IPS-11a (cell line): Measurements from ENCODE around the gene OTULINL.

ENCODE experiments used
- H3K4me3 ChIP-seq: one replicate; pipeline ENCODE4 v1.5.1; 2013; ENCODE audit warnings: low read depth, low read length, control low read depth

Gene OTULINL

GRCh38 chr5:14599476-14600127 lies 18.0 kb downstream of the OTULINL start:
- no peak overlapping the region for H3K4me3 ChIP-seq

GRCh38 chr5:14600846-14601245 lies 19.3 kb downstream of the OTULINL start:
- no peak overlapping the region for H3K4me3 ChIP-seq

GRCh38 chr5:14603141-14603540 lies 21.5 kb downstream of the OTULINL start:
- no peak overlapping the region for H3K4me3 ChIP-seq

GRCh38 chr5:14607104-14607503 lies 25.5 kb downstream of the OTULINL start:
- H3K4me3 ChIP-seq = no peak overlapping the region

GRCh38 chr5:14608169-14608568 lies 26.6 kb downstream of the OTULINL start:
- no peak overlapping the region for H3K4me3 ChIP-seq

DNA sequence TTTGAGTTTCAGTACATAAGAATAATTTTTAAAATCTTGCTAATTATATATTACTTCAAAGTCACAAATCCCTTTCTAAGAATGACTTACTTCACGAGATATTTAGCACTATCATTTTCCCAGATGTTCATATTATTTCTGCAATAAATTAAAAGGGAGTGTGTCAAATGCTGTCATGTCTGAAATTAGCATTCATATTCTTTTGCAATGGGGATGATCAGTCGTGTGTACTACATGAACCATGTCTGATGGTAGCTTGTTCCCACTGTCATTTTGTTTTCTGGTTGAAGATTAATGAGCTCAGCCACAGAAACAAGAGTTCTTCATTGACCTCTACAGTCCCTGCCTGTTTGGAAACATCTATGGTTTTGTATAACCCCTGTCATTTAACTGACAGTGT lies 30.1 kb downstream of the OTULINL start:
- H3K4me3 ChIP-seq = no peak overlapping the region

GRCh38 chr5:14614490-14614889 lies 32.9 kb downstream of the OTULINL start:
- H3K4me3 ChIP-seq = no peak overlapping the region

DNA sequence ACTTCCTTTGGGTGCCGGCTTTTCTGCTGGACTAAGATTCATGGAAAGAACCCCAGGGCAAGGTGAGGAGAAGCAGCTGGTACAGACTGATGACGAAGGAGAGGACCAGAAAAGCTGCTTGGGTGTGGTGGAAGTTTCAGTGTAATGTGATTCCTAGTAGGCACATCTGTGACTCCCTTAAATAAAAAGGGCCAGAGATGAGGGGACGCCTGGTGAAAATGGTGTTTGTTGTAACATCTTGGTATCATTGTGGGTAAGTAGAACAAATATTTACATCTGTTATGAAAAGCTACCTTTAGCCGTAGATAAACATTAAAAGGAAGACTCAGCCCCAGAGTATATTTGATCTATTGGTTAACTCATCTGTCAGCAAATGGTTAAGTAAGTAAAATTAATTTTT lies 33.8 kb downstream of the OTULINL start:
- H3K4me3 ChIP-seq = no peak overlapping the region

DNA sequence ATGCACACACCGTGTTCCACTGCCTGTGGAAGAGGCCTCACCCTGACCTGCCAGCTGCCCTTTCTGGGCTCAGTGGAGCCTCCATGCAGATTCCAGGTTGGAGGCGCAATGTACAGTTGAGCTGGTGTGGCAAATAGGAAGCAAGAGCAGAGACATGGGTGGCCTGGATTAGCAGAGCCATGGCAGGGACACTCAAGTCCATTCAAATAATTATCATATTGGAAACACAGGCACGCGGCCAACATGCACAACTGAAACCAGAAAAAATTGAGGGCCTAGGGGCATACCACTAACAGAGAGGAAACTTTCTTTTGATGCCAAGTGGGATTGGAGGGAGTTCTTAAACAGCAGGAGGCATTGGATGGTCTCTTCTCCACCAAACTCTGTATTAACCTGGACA lies 35.8 kb downstream of the OTULINL start:
- H3K4me3 ChIP-seq = no peak overlapping the region

- no peak overlapping the region for H3K4me3 ChIP-seq
These were observed 45.7 kb downstream of the OTULINL start for GRCh38 chr5:14627270-14627669.

DNA sequence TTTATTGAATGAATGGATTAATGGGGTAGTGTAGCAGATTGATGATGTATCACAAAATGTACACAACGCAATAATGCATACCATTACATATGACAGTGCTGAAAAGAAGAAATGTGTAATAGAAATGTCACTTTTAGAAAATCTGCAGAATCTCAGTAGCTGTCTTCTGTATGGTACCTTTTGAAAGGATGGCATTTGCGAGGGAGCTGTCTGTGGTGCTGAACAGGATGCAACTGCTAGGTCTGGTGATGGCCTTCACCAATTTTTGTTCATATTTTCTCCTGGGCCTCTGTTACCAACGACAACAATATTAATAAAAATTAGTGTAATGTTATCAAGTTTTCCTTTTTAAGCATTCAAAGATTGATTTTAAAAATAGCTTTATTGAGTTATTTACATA lies 46.8 kb downstream of the OTULINL start:
- H3K4me3 ChIP-seq = no peak overlapping the region

GRCh38 chr5:14630671-14631070 lies 49.1 kb downstream of the OTULINL start:
- no peak overlapping the region for H3K4me3 ChIP-seq

GRCh38 chr5:14635656-14636055 lies 54.1 kb downstream of the OTULINL start:
- no peak overlapping the region for H3K4me3 ChIP-seq

- no peak overlapping the region for H3K4me3 ChIP-seq
These were observed 59.2 kb downstream of the OTULINL start for GRCh38 chr5:14640765-14641164.

DNA sequence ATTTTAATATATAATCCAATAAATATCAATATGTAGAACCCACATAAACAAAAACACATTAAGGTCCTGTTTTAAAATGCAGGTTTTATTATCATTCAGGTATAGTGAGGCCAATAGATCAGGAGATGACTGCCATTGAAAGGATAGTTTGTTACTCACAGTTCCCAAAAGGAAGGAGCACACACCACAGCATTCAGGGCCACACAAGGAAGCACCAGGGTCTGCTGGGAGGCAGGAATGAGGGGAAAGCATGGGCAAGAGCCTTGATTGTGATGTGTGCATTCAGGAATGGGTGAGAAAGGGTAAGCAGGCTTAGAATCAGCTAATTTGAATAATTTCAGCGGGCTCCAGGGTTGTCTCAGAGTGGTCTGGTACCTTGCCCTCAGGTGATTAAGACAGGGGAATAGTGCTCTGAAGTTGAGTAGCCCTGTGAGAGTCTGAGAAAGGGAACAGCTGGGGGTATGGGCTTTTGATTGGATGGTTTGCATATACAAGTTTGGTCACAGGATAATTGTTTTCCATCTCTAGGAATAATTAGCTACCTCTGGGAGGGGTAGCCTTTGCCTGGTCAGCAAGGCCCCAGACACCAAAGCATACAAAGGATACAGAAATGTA lies 63.1 kb downstream of the OTULINL start:
- no peak overlapping the region for H3K4me3 ChIP-seq

- no peak overlapping the region for H3K4me3 ChIP-seq
These were observed 68.5 kb downstream of the OTULINL start for GRCh38 chr5:14650052-14650451.

DNA sequence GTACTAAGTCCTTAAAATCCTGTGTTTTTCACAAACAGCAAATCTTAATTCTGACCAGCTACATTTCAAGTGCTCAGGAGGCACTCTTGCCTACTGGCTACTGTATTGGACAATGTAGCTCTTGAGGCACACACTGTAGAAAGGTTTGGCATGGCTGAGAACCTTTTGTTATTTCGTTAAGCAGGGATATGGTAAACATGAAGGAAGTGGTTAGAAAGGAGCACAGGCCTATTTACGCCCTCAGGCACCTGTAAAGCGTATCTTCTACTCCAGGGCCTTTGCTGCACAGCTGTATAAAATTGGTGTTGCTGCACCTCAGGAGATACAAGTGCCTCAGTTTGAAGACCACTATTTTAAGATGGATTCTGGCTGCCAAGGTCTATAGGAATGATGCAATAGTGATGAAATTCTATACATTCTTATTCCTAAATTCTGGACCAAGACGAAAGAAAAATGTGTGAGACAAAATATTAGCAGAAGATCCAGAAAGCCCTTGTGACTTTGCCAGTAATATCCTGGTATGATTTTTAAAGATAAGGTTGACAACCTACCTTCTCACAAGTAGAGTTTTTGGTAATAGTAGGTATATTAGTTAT lies 73.7 kb downstream of the OTULINL start:
- H3K4me3 ChIP-seq = no peak overlapping the region

DNA sequence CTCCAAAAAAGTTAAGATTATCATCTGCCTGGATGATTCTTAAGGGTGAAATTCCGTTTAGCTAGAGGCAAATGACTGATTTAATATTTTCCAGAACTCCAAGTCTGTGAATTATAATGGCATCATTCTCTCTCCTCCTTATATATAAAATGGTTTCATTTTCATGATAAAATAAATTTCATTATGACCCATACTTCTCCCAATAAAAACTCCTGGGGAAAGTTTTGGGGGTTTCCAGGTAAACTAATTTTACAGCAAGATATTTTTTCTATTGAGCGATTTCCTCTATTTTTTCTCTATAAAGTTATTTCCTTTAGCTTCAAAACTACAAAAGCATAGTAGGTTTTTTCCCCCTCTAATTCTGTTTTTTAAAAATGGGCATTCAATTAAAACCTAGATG lies 75.3 kb downstream of the OTULINL start:
- no peak overlapping the region for H3K4me3 ChIP-seq

DNA sequence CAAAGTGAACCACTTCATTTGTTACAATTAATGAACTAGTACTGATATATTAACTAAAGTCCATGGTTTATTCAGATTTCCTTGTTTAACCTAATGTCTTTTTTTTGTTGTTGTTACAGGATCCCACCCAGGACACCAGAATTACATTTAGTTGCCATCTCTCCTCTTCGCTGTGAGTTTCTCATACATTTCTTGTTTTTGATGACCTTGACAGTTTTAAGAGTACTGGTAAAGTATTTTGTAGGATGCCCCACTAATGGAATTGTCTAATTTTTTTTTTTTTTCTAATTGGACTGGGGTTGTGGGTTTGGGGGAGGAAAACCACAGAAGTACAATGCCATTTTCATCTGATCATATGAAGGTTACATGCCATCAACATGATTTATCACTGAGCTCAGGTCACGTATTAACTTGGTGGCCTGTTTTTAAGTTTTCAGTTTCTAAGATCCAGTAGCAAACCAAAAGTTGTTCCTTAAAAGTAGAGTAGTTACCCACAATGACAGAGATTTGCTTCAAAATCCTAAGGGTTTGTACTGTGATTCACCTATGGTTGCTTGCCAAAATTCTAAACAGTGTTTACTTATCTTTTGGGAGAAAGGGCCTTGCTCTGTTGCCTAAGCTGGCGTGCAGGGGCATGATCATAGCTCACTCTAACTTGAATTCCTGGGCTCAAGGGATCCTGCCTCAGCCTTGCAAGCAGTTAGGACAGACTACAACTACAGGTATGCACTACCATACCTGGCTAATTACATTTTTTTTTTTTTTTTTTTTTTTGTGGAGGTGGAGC lies 78.4 kb downstream of the OTULINL start:
- no peak overlapping the region for H3K4me3 ChIP-seq

DNA sequence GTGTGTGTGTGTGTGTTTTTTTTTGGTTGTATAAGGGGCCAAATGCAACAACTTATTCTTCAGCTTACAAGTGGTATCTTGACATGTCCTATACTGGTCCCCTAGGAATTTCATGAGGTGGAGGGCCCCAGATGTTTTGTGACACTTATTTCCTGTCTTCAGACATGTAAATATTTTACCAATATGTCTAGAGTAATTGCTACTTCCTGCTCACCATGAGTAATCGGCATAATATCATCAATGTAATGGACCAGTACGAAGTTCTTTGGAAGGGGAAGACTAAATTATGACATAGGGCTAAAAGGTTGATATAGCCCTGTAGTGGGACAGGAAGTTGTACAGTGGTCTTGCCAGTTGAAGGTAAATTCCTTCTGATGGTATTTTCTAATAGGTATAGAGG lies 79.2 kb downstream of the OTULINL start:
- H3K4me3 ChIP-seq = no peak overlapping the region
